Dedifferentiated amniotic fluid mesenchymal stem cell (primary cell): Measurements from ENCODE around the gene COX6A1.
"Not testable (repeated sequence)": the region's sequence is repeated elsewhere in the genome, so short reads cannot be mapped to it uniquely, and the experiment has no call there.

Source experiments
- DNase-seq: peaks from one replicate; pipeline ENCODE4 v3.0.0-alpha.2; 2016; ENCODE audit errors: extremely low spot score

Gene COX6A1

GRCh38 chr12:120468325-120468820, 30.5 kb downstream of the COX6A1 start:
- DNase-seq, result peak; percentile 34

GRCh38 chr12:120468821-120469449, 31.0 kb downstream of the COX6A1 start:
- no peak for DNase-seq

DNA sequence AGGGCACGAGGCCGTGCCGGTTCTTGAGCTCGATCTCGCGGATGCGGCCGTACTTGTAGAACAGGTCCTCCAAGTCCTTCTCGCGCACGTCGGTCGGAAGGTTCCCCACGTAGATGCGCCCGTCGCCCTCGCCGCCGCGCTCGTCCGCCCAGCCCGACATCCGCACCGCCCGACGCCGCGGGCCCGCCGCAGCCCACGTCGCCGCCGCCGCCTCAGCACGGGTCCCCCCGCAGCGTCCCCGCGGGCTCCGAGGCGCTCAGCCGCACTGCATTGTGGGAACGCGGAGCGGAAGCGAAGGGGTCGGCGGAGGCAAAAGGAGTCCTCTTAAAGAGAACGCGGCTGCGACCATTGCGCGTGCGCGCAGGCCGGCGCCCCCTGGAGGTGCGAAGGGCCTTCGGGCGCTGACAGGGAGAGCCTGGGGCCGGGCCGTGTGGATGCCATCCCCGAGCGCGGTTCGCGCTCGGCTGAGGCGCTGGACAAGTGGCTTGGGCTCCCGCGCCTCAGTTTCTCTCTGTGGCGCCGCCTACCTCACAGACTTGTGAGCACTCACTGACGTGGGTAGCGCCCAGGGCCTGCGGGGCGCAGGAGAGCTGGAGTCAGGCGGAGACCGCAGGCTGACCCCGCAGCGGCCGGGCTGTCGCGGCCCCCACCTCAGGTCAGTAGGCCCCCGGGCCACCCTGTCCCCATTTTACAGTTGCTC, 31.7 kb downstream of the COX6A1 start, which contains the start of gene SRSF9:
TSS of gene SRSF9 (minus strand) at position 299 of the 700 bp plus-strand sequence. CDS start at position 160, 139 bp downstream.
- peak; percentile 97 for DNase-seq

- no peak for DNase-seq
These were observed 32.4 kb downstream of the COX6A1 start for GRCh38 chr12:120470150-120470784.

DNA sequence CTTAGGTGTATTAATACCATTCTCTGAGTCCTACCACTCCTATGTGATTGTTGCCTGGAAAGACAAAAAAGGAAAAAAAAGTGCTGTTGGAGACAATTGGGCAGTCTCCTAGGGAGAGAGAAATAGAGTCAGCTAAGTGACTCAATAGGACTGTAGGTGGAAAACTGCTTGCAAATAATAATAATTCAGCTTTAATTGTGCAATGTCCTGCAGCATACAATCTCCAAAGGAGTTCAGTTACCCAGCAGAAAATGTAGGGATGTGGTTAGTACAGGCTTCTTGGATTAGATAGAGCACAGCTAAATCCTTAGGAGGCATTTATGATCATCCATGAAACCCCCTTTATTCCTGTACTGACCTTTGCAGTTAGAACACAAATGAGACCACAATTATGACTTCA, 34.6 kb downstream of the COX6A1 start:
- DNase-seq, result no peak

DNA sequence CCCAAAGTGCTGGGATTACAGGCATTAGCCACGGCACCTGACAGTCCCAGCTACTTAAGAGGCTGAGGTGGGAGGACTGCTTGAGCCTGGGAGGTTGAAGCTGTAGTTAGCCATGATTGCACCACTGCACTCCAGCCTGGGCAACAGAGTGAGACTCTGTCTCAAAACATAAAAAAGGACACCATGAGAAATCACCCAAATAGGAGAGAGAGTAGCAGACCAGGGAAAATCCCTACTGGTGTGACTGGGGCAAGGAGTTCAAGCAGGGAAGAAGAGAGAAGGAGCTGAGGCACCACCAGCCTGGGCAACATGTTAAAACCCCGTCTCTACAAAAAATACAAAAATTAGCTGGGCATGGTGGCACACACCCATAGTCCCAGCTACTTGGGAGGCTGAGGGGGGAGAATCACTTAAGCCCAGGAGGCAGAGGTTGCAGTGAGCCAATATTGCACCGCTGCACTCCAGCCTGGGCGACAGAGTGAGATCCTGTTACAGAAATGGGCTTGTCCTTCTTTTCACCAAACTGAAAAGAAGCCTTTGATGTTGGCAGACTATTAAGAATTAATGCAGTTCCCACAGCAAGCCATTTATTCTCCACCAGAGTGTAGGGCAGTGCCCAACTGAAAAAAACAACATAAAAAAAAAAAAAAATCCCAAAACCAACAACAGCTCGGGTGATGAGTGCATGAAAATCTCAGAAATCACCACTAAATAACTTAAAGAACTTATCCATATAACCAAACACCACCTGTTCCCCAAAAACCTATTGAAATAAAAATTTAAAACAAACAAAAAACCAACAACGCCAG, 36.1 kb downstream of the COX6A1 start:
- DNase-seq, result no peak

GRCh38 chr12:120474616-120474960, 36.7 kb downstream of the COX6A1 start:
- DNase-seq, result peak; percentile 72

GRCh38 chr12:120475643-120476042, 37.7 kb downstream of the COX6A1 start:
- no peak for DNase-seq

- no peak for DNase-seq
These were observed 41.5 kb downstream of the COX6A1 start for GRCh38 chr12:120479458-120479857.

DNA sequence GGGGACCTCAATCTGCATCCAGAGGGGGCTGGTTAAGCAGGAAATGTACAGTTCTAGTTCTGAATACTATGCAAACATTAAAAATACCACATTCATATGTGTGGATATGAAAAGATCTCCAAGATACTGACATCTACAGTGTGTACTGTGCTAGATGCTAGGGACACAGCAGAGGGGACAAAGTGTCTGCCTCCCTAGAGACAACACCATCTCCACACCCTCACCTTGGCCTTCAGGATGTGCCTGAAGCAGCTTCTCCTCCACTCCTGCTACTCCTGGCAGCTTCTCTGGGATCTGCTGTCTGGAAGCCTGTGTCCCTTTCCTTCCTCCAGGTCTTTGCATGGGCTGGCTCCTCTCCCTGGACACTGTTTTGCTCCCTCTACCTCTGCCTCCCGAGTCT, 42.3 kb downstream of the COX6A1 start:
- DNase-seq, result no peak

DNA sequence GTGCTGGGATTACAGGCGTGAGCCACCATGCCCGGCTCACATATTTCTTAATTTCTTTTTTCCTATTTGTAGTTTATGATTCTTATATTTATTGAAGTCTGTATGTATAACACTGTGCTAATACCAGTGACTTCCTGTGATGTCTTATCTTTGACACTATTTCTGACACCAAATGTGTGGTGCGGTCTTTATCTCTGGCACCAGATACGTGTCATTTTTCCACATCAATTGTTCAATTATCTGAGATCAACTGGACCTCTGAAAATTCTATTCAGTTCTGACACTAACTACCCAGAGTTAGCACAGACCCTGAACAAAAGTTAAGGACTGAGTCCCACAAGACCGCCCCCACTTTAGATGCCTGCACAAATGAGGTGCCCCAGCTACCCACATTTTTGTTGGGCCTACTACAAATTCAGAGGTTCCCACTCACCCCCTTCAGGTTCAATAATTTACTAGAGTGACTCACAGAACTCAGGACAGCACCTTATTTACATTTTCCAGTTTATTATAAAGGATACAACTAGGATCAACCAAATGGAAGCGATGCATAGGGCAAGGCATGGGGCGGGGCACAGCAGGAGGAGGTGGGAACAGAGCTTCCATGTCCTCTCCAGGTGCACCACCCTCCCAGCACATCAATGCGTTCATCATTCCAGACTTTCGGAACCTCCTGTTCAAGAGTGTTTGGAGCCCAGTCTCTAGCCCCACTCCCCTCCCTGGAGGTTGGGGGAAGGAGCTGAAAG, 43.3 kb downstream of the COX6A1 start:
- no peak for DNase-seq

GRCh38 chr12:120483621-120484020, 45.7 kb downstream of the COX6A1 start:
- DNase-seq, result no peak

GRCh38 chr12:120485961-120486881, 48.3 kb downstream of the COX6A1 start:
- DNase-seq, result no peak

- not testable (repeated sequence) for DNase-seq
These were observed 49.6 kb downstream of the COX6A1 start for GRCh38 chr12:120487552-120487951.

GRCh38 chr12:120488057-120488640, 50.2 kb downstream of the COX6A1 start:
- no peak for DNase-seq

- no peak for DNase-seq
These were observed 51.1 kb downstream of the COX6A1 start for GRCh38 chr12:120489018-120489417.

DNA sequence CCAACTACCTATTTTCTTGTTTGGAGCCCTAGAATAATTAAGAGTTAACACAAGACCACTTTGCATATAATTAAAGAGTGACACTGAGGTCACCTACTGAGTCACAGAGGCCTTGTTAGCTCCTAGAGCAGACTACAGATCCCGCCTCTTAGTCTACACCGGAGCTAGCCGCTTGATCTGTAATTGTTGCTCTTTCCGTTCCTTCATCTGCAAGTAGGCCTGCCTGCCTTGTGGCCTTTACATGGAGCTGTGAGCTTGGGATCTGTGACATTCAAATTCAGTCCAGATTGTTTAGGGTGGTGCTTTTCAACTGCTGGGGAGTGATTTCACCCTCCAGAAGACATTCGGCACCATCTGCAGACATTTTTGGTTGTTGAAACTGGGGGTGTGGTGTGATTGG, 52.4 kb downstream of the COX6A1 start:
- DNase-seq, result no peak
